CD4-positive, CD25-positive, alpha-beta regulatory T cell (primary cell): ENCODE results near the gene BACH1. TPM values are rescaled to one million over a fixed set of nuclear protein-coding genes. Genes with fewer than 3 reads are reported as not detected.
A peak's percentile ranks its signal among the peaks of the same experiment; 100 is the strongest.

ENCODE experiments used
- ATAC-seq, 2 donors: fragments of 150-1000 bp; cut with Tn5 transposase; one replicate each; pipeline ENCODE4 v1.10.0; 2021; ENCODE audit warnings: low read depth in 2 of 2, moderate number of reproducible peaks in 2 of 2, moderate library complexity in 1 of 2
- DNase-seq, 3 donors: peaks; one replicate each; pipeline versions ENCODE4 v3.0.0 to v3.0.0-alpha.2; 2012 to 2022; ENCODE audit warnings: mixed read lengths in 1 of 3
- H3K27ac ChIP-seq: one replicate; pipeline ENCODE4 v1.7.0; 2013; ENCODE audit warnings: mild to moderate bottlenecking, low read length; ENCODE audit not compliant: insufficient read depth, poor library complexity, severe bottlenecking
- H3K27me3 ChIP-seq: one replicate; pipeline ENCODE4 v1.7.0; 2013; ENCODE audit warnings: low read length; ENCODE audit not compliant: control insufficient read depth, insufficient read depth
- H3K36me3 ChIP-seq: one replicate; pipeline ENCODE4 v1.7.0; 2013; ENCODE audit warnings: mild to moderate bottlenecking, low read length, moderate library complexity; ENCODE audit not compliant: control insufficient read depth, insufficient read depth
- H3K4me1 ChIP-seq: 2 replicates; pipeline ENCODE4 v1.7.0; 2013; ENCODE audit warnings: mild to moderate bottlenecking, low read length; ENCODE audit not compliant: insufficient read depth, control insufficient read depth, poor library complexity, severe bottlenecking
- H3K4me3 ChIP-seq: one replicate; pipeline ENCODE4 v1.7.0; 2013; ENCODE audit warnings: low read depth, mild to moderate bottlenecking, low read length, moderate library complexity
- H3K9me3 ChIP-seq, 2 experiments: 1 replicate in 1 of 2; 2 replicates in 1 of 2; pipeline ENCODE4 v1.7.0; 2013; ENCODE audit warnings: low read length in 2 of 2, mild to moderate bottlenecking in 1 of 2, moderate library complexity in 1 of 2; ENCODE audit not compliant: control insufficient read depth in 2 of 2
- H3K27ac Mint-ChIP-seq, 3 donors: one replicate each; pipeline ENCODE4 v1.8.0; 2020 to 2022; ENCODE audit warnings: mild to moderate bottlenecking in 3 of 3, mixed read lengths in 3 of 3, moderate library complexity in 2 of 3
- H3K27me3 Mint-ChIP-seq: one replicate; pipeline ENCODE4 v1.8.0; 2022; ENCODE audit warnings: mild to moderate bottlenecking, mixed read lengths
- H3K36me3 Mint-ChIP-seq: one replicate; pipeline ENCODE4 v1.8.0; 2020; ENCODE audit warnings: mixed read lengths
- H3K4me1 Mint-ChIP-seq, 4 donors: one replicate each; pipeline ENCODE4 v1.8.0; 2020 to 2022; ENCODE audit warnings: mixed read lengths in 4 of 4, mild to moderate bottlenecking in 1 of 4
- H3K4me3 Mint-ChIP-seq, 4 donors: one replicate each; pipeline ENCODE4 v1.8.0; 2020 to 2022; ENCODE audit warnings: mild to moderate bottlenecking in 4 of 4, mixed read lengths in 4 of 4, moderate library complexity in 3 of 4
- H3K9me3 Mint-ChIP-seq, 7 donors: one replicate each; pipeline ENCODE4 v1.8.0; 2020 to 2022; ENCODE audit warnings: mixed read lengths in 7 of 7, mild to moderate bottlenecking in 3 of 7, moderate library complexity in 2 of 7
- polyA plus RNA-seq, 4 donors: library from polyadenylated mRNA; unstranded; fragments of 300-500 nt; fragmentation: Illumina TruSeq; gene quantifications; one replicate each; pipeline ENCODE4 v1.2.3, GENCODE V29; 2021
- total RNA-seq: library from RNA; stranded (reverse); gene quantifications from one replicate; pipeline ENCODE4 v1.2.3, GENCODE V29; 2022

The BACH1 gene
- total and polyA plus RNA-seq, 5 donors from 2014 or later: 30.2 to 108 (median 42.5) TPM

GRCh38 chr21:29338256-29338655 is 39.5 kb downstream of the BACH1 start:
- H3K36me3 ChIP-seq: peaks cover 9% of the 10 kb centered on the region
- Mint-ChIP-seq H3K27me3 (no peaks in the 10 kb centered on the region), H3K9me3 (no peaks in the 10 kb centered on the region), H3K4me3 (no peak overlapping the region), H3K4me1 (peaks cover 28 to 44% (median 31%) of the 10 kb centered on the region in 4 donors), H3K36me3 (peaks cover 23% of the 10 kb centered on the region), H3K27ac (peak overlapping the region in 1 of 3 donors; percentile 17)
- H3K27ac ChIP-seq: no peak overlapping the region
- no peak for DNase-seq
- H3K4me3 ChIP-seq: no peak overlapping the region
- no peak for ATAC-seq
- H3K4me1 ChIP-seq: no peaks in the 10 kb centered on the region
- H3K27me3 ChIP-seq: no peaks in the 10 kb centered on the region
- no peaks in the 10 kb centered on the region for H3K9me3 ChIP-seq

GRCh38 chr21:29340228-29340627 is 41.5 kb downstream of the BACH1 start:
- no peak for ATAC-seq
- H3K4me3 ChIP-seq: no peak overlapping the region
- H3K4me3 Mint-ChIP-seq: peak overlapping the region in 1 of 4 donors; percentile 12
- H3K4me1 ChIP-seq: no peaks in the 10 kb centered on the region
- peaks cover 29 to 35% (median 31%) of the 10 kb centered on the region in 4 donors for H3K4me1 Mint-ChIP-seq
- peaks cover 13% of the 10 kb centered on the region for H3K36me3 ChIP-seq
- H3K27ac Mint-ChIP-seq: peak overlapping the region in 2 of 3 donors; percentile 12 to 48
- no peak for DNase-seq
- no peaks in the 10 kb centered on the region for H3K9me3 ChIP-seq
- no peaks in the 10 kb centered on the region for H3K9me3 Mint-ChIP-seq
- H3K27ac ChIP-seq: no peak overlapping the region
- H3K27me3 ChIP-seq: no peaks in the 10 kb centered on the region
- H3K36me3 Mint-ChIP-seq: peaks cover 28% of the 10 kb centered on the region
- no peaks in the 10 kb centered on the region for H3K27me3 Mint-ChIP-seq

- Histone ChIP-seq H3K4me1 (no peaks in the 10 kb centered on the region), H3K27me3 (no peaks in the 10 kb centered on the region), H3K36me3 (peaks cover 13% of the 10 kb centered on the region), H3K4me3 (no peak overlapping the region), H3K9me3 (no peaks in the 10 kb centered on the region), H3K27ac (no peak overlapping the region)
- no peaks in the 10 kb centered on the region for H3K9me3 Mint-ChIP-seq
- H3K4me3 Mint-ChIP-seq: no peak overlapping the region
- H3K27ac Mint-ChIP-seq: peak overlapping the region; percentile 63 to 85 (median 67)
- ATAC-seq: no peak
- peak in 1 of 3 donors; percentile 10 for DNase-seq
- peaks cover 16% of the 10 kb centered on the region for H3K36me3 Mint-ChIP-seq
- H3K27me3 Mint-ChIP-seq: no peaks in the 10 kb centered on the region
- peaks cover 24 to 30% (median 26%) of the 10 kb centered on the region in 4 donors for H3K4me1 Mint-ChIP-seq
Observed at GRCh38 chr21:29342363-29342957, 43.7 kb downstream of the BACH1 start.

- Mint-ChIP-seq H3K27ac (no peak overlapping the region), H3K4me3 (no peak overlapping the region), H3K4me1 (peaks cover 28 to 37% (median 32%) of the 10 kb centered on the region in 4 donors), H3K9me3 (no peaks in the 10 kb centered on the region), H3K27me3 (no peaks in the 10 kb centered on the region), H3K36me3 (peaks cover 16% of the 10 kb centered on the region)
- Histone ChIP-seq H3K27ac (no peak overlapping the region), H3K27me3 (no peaks in the 10 kb centered on the region), H3K36me3 (peaks cover 13% of the 10 kb centered on the region), H3K4me3 (no peak overlapping the region), H3K9me3 (no peaks in the 10 kb centered on the region), H3K4me1 (no peaks in the 10 kb centered on the region)
- ATAC-seq: no peak
- DNase-seq: no peak
Observed at GRCh38 chr21:29343519-29343918, 44.8 kb downstream of the BACH1 start.

GRCh38 chr21:29346281-29346680 is 47.6 kb downstream of the BACH1 start:
- Mint-ChIP-seq H3K4me1 (peaks cover 15 to 32% (median 27%) of the 10 kb centered on the region in 4 donors), H3K4me3 (no peak overlapping the region), H3K27me3 (no peaks in the 10 kb centered on the region), H3K9me3 (no peaks in the 10 kb centered on the region), H3K36me3 (peaks cover 13% of the 10 kb centered on the region), H3K27ac (peak overlapping the region in 2 of 3 donors; percentile 15 to 81)
- Histone ChIP-seq H3K36me3 (peaks cover 13% of the 10 kb centered on the region), H3K27me3 (no peaks in the 10 kb centered on the region), H3K4me3 (no peak overlapping the region), H3K4me1 (no peaks in the 10 kb centered on the region), H3K9me3 (no peaks in the 10 kb centered on the region), H3K27ac (no peak overlapping the region)
- DNase-seq: no peak
- no peak for ATAC-seq

- no peaks in the 10 kb centered on the region for H3K27me3 ChIP-seq
Observed at GRCh38 chr21:29346771-29347170, 48.0 kb downstream of the BACH1 start.

GRCh38 chr21:29347274-29347681 is 48.6 kb downstream of the BACH1 start:
- H3K36me3 ChIP-seq: peaks cover 11% of the 10 kb centered on the region
- no peaks in the 10 kb centered on the region for H3K4me1 ChIP-seq
- no peaks in the 10 kb centered on the region for H3K27me3 Mint-ChIP-seq
- ATAC-seq: no peak
- H3K27me3 ChIP-seq: no peaks in the 10 kb centered on the region
- H3K27ac Mint-ChIP-seq: peak overlapping the region in 2 of 3 donors; percentile 31 to 81
- no peaks in the 10 kb centered on the region for H3K9me3 ChIP-seq
- no peak overlapping the region for H3K27ac ChIP-seq
- H3K4me3 ChIP-seq: no peak overlapping the region
- DNase-seq: no peak
- H3K4me3 Mint-ChIP-seq: no peak overlapping the region
- H3K4me1 Mint-ChIP-seq: peaks cover 7 to 25% (median 20%) of the 10 kb centered on the region in 4 donors
- H3K36me3 Mint-ChIP-seq: peaks cover 12% of the 10 kb centered on the region
- H3K9me3 Mint-ChIP-seq: no peaks in the 10 kb centered on the region

More at GRCh38 chr21:29346771-29347170, 48.0 kb downstream of the BACH1 start:
- DNase-seq (no peak), ATAC-seq (no peak)
- Histone ChIP-seq H3K4me1 (no peaks in the 10 kb centered on the region), H3K27ac (no peak overlapping the region), H3K9me3 (no peaks in the 10 kb centered on the region), H3K4me3 (no peak overlapping the region), H3K36me3 (peaks cover 13% of the 10 kb centered on the region)
- Mint-ChIP-seq H3K4me3 (no peak overlapping the region), H3K4me1 (peaks cover 12 to 30% (median 25%) of the 10 kb centered on the region in 4 donors), H3K27me3 (no peaks in the 10 kb centered on the region), H3K27ac (peak overlapping the region in 2 of 3 donors; percentile 31 to 81), H3K36me3 (peaks cover 17% of the 10 kb centered on the region), H3K9me3 (no peaks in the 10 kb centered on the region)

GRCh38 chr21:29349702-29350101 is 51.0 kb downstream of the BACH1 start:
- H3K27ac ChIP-seq: no peak overlapping the region
- H3K27me3 ChIP-seq: no peaks in the 10 kb centered on the region
- no peak overlapping the region for H3K27ac Mint-ChIP-seq
- no peaks in the 10 kb centered on the region for H3K27me3 Mint-ChIP-seq
- peaks cover 0 to 4% of the 10 kb centered on the region in 2 experiments for H3K9me3 ChIP-seq
- H3K36me3 Mint-ChIP-seq: peaks cover 24% of the 10 kb centered on the region
- peaks cover 0 to 14% (median 12%) of the 10 kb centered on the region in 4 donors for H3K4me1 Mint-ChIP-seq
- H3K4me3 Mint-ChIP-seq: no peak overlapping the region
- no peak for DNase-seq
- no peaks in the 10 kb centered on the region for H3K4me1 ChIP-seq
- no peak for ATAC-seq
- no peak overlapping the region for H3K4me3 ChIP-seq
- peaks cover 3% of the 10 kb centered on the region for H3K36me3 ChIP-seq
- H3K9me3 Mint-ChIP-seq: peaks cover 0 to 7% (median 5%) of the 10 kb centered on the region in 7 donors
